GM18517 (cell line): ENCODE measurements around the gene FSHR.

Experiments used
- ATAC-seq: cut with Tn5 transposase; IDR thresholded peaks from one replicate; pipeline ENCODE4 v1.9.1; 2021; ENCODE audit warnings: mild to moderate bottlenecking, moderate library complexity; ENCODE audit not compliant: unreplicated experiment

FSHR gene

GRCh38 chr2:49111456-49111855 lies 42.9 kb downstream of the FSHR start:
- no peak for ATAC-seq

- ATAC-seq, result no peak
Observed at GRCh38 chr2:49111006-49111405, 43.3 kb downstream of the FSHR start.

- ATAC-seq, result no peak
Observed at GRCh38 chr2:49110571-49110970, 43.7 kb downstream of the FSHR start.

GRCh38 chr2:49108851-49109250 lies 45.5 kb downstream of the FSHR start:
- ATAC-seq, result no peak

- no peak for ATAC-seq
Observed at GRCh38 chr2:49108436-49108835, 45.9 kb downstream of the FSHR start.

GRCh38 chr2:49105506-49105905 lies 48.8 kb downstream of the FSHR start:
- no peak for ATAC-seq

GRCh38 chr2:49102146-49102545 lies 52.2 kb downstream of the FSHR start:
- no peak for ATAC-seq

- no peak for ATAC-seq
Observed at GRCh38 chr2:49080681-49081080, 73.6 kb downstream of the FSHR start.

- no peak for ATAC-seq
Observed at GRCh38 chr2:49070716-49071115, 83.6 kb downstream of the FSHR start.

GRCh38 chr2:49069829-49070228 lies 84.5 kb downstream of the FSHR start:
- ATAC-seq, result no peak

GRCh38 chr2:49068613-49069012 lies 85.7 kb downstream of the FSHR start:
- no peak for ATAC-seq

GRCh38 chr2:49067971-49068370 lies 86.3 kb downstream of the FSHR start:
- ATAC-seq, result no peak

- no peak for ATAC-seq
Observed at GRCh38 chr2:49053156-49053555, 101.2 kb downstream of the FSHR start.

GRCh38 chr2:49050265-49050664 lies 104.0 kb downstream of the FSHR start:
- ATAC-seq, result no peak

- no peak for ATAC-seq
Observed at GRCh38 chr2:49049161-49049560, 105.2 kb downstream of the FSHR start.

- no peak for ATAC-seq
Observed at GRCh38 chr2:49045083-49045482, 109.2 kb downstream of the FSHR start.

GRCh38 chr2:49044350-49045079 lies 109.8 kb downstream of the FSHR start:
- ATAC-seq, result no peak

GRCh38 chr2:49043405-49043982 lies 110.8 kb downstream of the FSHR start:
- ATAC-seq, result no peak

- no peak for ATAC-seq
Observed at GRCh38 chr2:49042488-49042887, 111.8 kb downstream of the FSHR start.

- no peak for ATAC-seq
Observed at GRCh38 chr2:49041061-49041460, 113.3 kb downstream of the FSHR start.

GRCh38 chr2:49037197-49037596 lies 117.1 kb downstream of the FSHR start:
- ATAC-seq, result no peak

GRCh38 chr2:49035481-49035880 lies 118.8 kb downstream of the FSHR start:
- no peak for ATAC-seq
